ENCODE results near the gene IRAK2. TPM values are rescaled to one million over a fixed set of nuclear protein-coding genes. Genes with fewer than 3 reads are reported as not detected.

Gene IRAK2
- total and polyA plus RNA-seq, 8 donors, result 0.45 to 6.2 (median 2.3) TPM; not detected in 1

DNA sequence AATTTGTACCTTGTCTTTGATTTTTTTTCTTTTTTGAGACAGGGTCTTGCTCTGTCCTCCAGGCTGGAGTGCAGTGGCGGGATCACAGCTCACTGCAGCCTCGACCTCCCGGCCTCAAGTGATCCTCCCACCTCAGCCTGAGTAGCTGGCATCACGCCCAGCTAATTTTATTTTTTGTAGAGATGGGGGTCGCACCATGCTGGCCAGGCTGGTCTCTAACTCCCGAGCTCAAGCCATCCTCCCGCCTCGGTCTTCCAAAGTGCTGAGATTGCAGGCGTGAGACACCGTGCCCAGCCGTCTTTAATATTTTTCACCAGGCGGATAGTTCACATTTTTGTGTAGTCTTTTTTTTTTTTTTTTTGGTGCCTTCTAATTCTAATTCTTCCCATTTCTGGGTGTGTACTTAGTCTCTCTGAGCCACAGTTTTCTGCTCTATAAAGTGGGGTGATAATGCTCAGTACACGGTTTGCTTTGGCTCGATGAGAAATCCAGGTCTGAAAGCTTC is 83.0 kb downstream of the IRAK2 start:
- no peak for DNase-seq
- WGBS, 5 donors, result 46 to 59% (median 52%) methylated on average over 14 of the region's 14 CpGs
- H3K27me3 ChIP-seq, result no peaks in the 10 kb centered on the region
- H3K9me3 ChIP-seq, result peaks cover 0 to 19% (median 12%) of the 10 kb centered on the region in 4 donors
- intact Hi-C loops (cut with DNase I; ENCODE audit: low total_unique reads), result no loop called here
- peak overlapping the region; percentile 82 to 96 (median 87) for H3K27ac ChIP-seq
- H3K4me3 ChIP-seq, result peak overlapping the region; percentile 72 to 89 (median 84)
- peaks cover 0 to 21% (median 17%) of the 10 kb centered on the region in 4 donors for H3K36me3 ChIP-seq
- TF ChIP-seq POLR2A (IDR thresholded peaks at IDR 0.05), result no peak
- no peak for TF ChIP-seq EP300 (IDR thresholded peaks at IDR 0.05)
- TF ChIP-seq CTCF (IDR thresholded peaks at IDR 0.05), result no peak
- TF ChIP-seq POLR2AphosphoS5 (IDR thresholded peaks at IDR 0.05), result no peak
- H3K4me1 ChIP-seq, result peaks cover 22 to 46% (median 35%) of the 10 kb centered on the region in 4 donors

GRCh38 chr3:10248184-10248983 is 83.7 kb downstream of the IRAK2 start, which contains the start of gene TATDN2:
TSS of gene TATDN2 (plus strand) at chr3:10248459. CDS start at chr3:10249201, 742 bp downstream.
- Histone ChIP-seq H3K9me3 (peaks cover 0 to 19% (median 12%) of the 10 kb centered on the region in 4 donors), H3K27ac (peak within 1 kb of the TSS; percentile 82 to 96 (median 87)), H3K36me3 (peaks cover 0 to 27% (median 21%) of the 10 kb centered on the region in 4 donors), H3K4me3 (peak within 1 kb of the TSS; percentile 72 to 89 (median 84)), H3K4me1 (peaks cover 23 to 52% (median 41%) of the 10 kb centered on the region in 4 donors), H3K27me3 (no peaks in the 10 kb centered on the region)
- peak; percentile 97 to 98 for DNase-seq
- intact Hi-C loops (cut with DNase I; ENCODE audit: low total_unique reads), result no loop called here
- peak; percentile 86 to 95 (median 88) for TF ChIP-seq POLR2AphosphoS5 (IDR thresholded peaks at IDR 0.05)
- TF ChIP-seq CTCF (IDR thresholded peaks at IDR 0.05), result no peak
- WGBS, 5 donors, result 0% methylated on average over 32 to 80 of the region's 80 CpGs

- peaks cover 31 to 60% (median 47%) of the 10 kb centered on the region in 4 donors for H3K4me1 ChIP-seq
- TF ChIP-seq CTCF (IDR thresholded peaks at IDR 0.05) (no peak), EP300 (IDR thresholded peaks at IDR 0.05) (no peak), POLR2AphosphoS5 (IDR thresholded peaks at IDR 0.05) (no peak), POLR2A (IDR thresholded peaks at IDR 0.05) (no peak)
- WGBS, 5 donors, result 0 to 2% (median 1%) methylated on average over 28 to 32 of the region's 32 CpGs
- H3K9me3 ChIP-seq, result peaks cover 0 to 19% (median 12%) of the 10 kb centered on the region in 4 donors
- no peaks in the 10 kb centered on the region for H3K27me3 ChIP-seq
- H3K27ac ChIP-seq, result peak overlapping the region; percentile 82 to 96 (median 87)
- peaks cover 4 to 33% (median 28%) of the 10 kb centered on the region in 4 donors for H3K36me3 ChIP-seq
- H3K4me3 ChIP-seq, result peak overlapping the region; percentile 72 to 89 (median 84)
- intact Hi-C loops (cut with DNase I; ENCODE audit: low total_unique reads), result no loop called here
- peak in 1 of 2 donors; percentile 47 for DNase-seq
Observed at GRCh38 chr3:10248984-10249748, 84.4 kb downstream of the IRAK2 start.

DNA sequence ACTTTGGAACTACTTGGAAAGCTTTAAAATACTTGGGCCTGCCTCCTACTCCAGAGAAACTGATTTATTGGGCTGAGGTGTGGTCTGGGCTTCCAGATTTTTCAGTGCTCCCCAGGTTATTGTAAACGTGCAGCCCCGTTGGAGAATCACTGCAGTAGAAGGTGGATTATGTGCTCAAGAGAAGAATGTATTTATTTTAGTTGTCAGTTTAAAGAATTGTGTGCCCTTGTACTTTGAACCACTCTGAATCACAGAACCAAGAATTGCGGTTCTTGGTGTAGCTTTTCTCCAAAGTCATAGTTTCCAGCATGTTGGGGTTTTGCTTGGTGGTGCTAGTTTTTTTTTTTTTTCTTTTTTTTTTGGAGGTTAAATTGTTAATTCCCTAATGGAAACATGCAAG is 85.1 kb downstream of the IRAK2 start:
- no peaks in the 10 kb centered on the region for H3K27me3 ChIP-seq
- peak overlapping the region in 4 of 5 donors; percentile 87 to 96 (median 90) for H3K27ac ChIP-seq
- peak overlapping the region; percentile 72 to 89 (median 84) for H3K4me3 ChIP-seq
- no peak for TF ChIP-seq POLR2A (IDR thresholded peaks at IDR 0.05)
- no peak for TF ChIP-seq CTCF (IDR thresholded peaks at IDR 0.05)
- no peak for TF ChIP-seq POLR2AphosphoS5 (IDR thresholded peaks at IDR 0.05)
- H3K9me3 ChIP-seq, result peaks cover 0 to 13% (median 7%) of the 10 kb centered on the region in 4 donors
- DNase-seq, result peak in 1 of 2 donors; percentile 14
- intact Hi-C loops (cut with DNase I; ENCODE audit: low total_unique reads), result no loop called here
- 8 to 14% (median 10%) methylated on average over 3 of the region's 3 CpGs for WGBS, 5 donors
- peaks cover 4 to 34% (median 27%) of the 10 kb centered on the region in 4 donors for H3K36me3 ChIP-seq
- H3K4me1 ChIP-seq, result peaks cover 34 to 66% (median 53%) of the 10 kb centered on the region in 4 donors

Measured in stomach (tissue), 9 donors.